GM10248 (cell line): ENCODE measurements around the gene DIP2C.

Experiments used
- CTCF ChIA-PET: fragments of 300-600 bp; sonication (Branson Sonifier 250); formaldehyde crosslinking; extraction: SDS; loops from one replicate; lab custom pipeline; 2021; ENCODE audit warnings: antibody characterized with exemption; lab: Yijun Ruan, JAX
- POLR2A ChIA-PET: fragments of 350-650 bp; sonication (Branson Sonifier 250); formaldehyde crosslinking; extraction: SDS; loops from one replicate; lab custom pipeline; 2020; ENCODE audit warnings: antibody characterized with exemption; lab: Yijun Ruan, JAX
- DNase-seq: peaks from one replicate; pipeline ENCODE4 v3.0.0; 2012; ENCODE audit errors: extremely low spot score
- TF ChIP-seq, protein P1 (sequence below): IDR thresholded peaks from 2 replicates; pipeline ENCODE4 v1.5.1; 2012; ENCODE audit warnings: mild to moderate bottlenecking, low read depth; ENCODE audit errors: extremely low read depth, missing control alignments, control extremely low read depth

The DIP2C gene

DNA sequence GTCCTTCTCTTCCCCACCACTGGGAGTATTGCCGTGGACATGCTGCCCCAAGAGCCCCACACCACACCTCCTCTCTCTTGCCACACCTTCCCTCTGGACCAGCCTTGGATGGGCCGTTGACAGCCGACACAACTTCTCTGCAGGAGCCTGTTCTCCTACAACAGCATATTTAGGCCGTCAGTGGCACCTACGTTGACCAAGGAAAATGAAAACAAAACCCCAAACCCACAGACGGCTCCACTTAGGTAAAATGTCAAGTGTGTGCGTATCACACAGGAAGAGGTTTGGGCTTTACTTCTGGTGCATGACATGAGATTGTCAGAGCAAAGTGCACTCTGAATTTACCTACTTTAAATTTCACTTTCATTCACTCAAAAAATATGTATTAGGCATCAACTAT lies 307.7 kb downstream of the DIP2C start:
- ChIA-PET POLR2A (no interaction called here), CTCF (no interaction called here)
- TF ChIP-seq, protein P1, sequence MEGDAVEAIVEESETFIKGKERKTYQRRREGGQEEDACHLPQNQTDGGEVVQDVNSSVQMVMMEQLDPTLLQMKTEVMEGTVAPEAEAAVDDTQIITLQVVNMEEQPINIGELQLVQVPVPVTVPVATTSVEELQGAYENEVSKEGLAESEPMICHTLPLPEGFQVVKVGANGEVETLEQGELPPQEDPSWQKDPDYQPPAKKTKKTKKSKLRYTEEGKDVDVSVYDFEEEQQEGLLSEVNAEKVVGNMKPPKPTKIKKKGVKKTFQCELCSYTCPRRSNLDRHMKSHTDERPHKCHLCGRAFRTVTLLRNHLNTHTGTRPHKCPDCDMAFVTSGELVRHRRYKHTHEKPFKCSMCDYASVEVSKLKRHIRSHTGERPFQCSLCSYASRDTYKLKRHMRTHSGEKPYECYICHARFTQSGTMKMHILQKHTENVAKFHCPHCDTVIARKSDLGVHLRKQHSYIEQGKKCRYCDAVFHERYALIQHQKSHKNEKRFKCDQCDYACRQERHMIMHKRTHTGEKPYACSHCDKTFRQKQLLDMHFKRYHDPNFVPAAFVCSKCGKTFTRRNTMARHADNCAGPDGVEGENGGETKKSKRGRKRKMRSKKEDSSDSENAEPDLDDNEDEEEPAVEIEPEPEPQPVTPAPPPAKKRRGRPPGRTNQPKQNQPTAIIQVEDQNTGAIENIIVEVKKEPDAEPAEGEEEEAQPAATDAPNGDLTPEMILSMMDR: no peak
- no peak for DNase-seq

DNA sequence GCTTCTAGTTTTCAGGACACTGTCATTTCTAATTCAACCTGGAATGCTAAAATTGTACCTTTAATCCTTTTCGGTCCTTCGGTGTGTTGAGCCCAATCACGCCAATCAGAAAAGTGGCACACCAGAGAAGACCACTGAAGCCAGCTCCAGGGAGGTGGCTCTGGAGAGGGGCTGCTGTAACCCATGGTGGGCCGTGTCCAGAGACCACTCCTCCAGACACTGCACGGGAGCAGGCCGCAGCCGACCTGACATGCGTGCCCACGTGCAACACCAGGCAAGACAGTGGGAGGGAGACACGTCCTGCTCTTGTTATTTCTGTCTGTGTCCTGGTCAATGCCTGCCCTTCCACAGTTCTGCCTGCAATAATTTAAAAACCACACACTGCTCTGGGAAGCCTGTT lies 308.1 kb downstream of the DIP2C start:
- no peak for DNase-seq
- TF ChIP-seq, protein P1: no peak

DNA sequence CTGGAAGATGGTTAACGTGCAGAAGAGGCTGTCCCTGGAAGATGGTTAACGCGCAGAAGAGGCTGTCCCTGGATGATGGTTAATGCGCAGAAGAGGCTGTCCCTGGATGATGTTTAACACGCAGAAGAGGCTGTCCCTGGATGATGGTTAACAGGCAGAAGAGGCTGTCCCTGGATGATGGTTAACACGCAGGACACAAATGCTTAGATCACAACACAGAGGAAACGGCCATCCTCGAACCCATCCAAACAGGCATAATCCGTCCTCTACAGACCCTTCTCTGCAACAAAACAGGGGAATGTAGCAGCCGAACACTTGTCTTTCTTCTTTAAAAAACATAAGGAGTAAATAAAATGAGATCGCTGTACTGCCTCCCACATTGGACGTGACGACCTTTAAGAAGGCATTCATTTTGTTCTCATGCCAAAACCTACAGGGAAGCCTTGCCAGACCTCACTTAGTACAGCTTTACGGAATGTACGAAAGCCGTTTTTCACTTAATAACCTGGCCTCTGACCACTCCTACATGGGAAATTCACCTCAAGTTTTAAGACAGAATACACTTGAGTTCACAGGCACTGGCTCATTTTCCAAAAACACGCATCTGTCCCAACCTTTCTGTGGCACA lies 309.0 kb downstream of the DIP2C start:
- TF ChIP-seq, protein P1: no peak
- CTCF ChIA-PET: no interaction called here
- POLR2A ChIA-PET: no interaction called here
- no peak for DNase-seq

More for the DNA sequence above, 308.1 kb downstream of the DIP2C start:
- POLR2A ChIA-PET: no interaction called here
- CTCF ChIA-PET: no interaction called here

DNA sequence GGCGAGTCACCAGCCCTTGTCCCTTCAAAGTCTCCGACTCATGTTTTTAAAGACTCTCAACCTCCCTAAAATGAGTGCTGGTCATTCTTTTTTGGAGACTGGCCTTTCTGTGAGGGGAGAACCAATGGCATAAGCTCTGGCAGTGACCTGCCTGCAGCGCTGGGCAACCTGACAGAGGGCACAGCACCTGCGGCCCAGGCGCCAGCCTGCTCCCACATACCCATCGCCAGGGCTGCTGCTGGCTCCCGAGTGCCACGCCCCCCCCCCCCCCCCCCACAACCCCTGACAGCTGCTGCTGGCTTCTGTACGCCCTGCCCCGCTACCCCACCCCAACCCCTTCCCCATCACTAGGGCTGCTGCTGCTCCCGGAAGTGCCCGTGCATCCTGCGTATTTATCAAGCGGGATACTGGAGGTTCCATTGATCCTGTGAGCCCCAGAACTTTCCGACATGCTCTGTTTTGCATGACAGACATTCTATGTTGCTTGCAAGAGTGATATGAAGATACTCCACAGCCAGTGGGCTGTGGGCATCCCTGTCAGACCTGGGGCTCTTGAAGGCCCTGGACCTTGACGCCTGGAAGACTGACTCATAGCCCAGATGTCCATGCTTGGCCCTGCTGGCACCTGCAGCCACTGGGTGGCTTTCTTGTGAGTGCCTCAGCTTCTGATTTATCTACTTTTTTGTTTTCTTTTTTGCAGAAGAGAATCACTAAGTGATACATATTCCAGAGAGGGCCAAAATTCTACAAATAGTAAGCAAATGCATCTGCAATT lies 310.4 kb downstream of the DIP2C start:
- TF ChIP-seq, protein P1: no peak
- CTCF ChIA-PET: no interaction called here
- no peak for DNase-seq
- POLR2A ChIA-PET: no interaction called here

DNA sequence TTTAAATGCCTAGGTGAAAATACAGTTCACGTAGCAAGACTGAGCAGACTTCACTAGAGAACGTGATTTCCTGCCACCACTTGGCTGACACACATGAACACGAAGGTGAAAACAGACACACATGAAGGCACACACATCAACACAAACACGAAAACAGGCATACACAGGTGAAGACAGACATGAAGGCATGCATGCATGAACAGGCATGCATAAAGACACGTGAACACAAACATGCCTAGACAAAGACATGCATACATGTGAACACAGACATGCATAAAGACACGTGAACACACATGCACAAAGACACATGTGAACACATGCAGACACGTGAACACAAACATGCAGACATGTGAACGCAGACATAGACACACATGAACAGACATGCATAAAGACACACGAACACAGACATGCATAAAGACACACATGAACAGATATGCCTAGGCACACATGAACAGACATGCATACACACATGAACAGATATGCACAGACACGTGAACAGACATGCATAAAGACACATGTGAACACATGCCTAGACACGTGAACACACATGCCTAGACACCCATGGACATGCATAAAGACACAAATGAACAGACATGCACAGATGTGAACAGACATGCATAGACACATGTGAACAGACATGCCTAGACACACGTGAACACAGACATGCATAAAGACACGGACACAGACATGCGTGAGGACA lies 311.1 kb downstream of the DIP2C start:
- ChIA-PET CTCF (no interaction called here), POLR2A (no interaction called here)
- no peak for DNase-seq
- TF ChIP-seq, protein P1: no peak

DNA sequence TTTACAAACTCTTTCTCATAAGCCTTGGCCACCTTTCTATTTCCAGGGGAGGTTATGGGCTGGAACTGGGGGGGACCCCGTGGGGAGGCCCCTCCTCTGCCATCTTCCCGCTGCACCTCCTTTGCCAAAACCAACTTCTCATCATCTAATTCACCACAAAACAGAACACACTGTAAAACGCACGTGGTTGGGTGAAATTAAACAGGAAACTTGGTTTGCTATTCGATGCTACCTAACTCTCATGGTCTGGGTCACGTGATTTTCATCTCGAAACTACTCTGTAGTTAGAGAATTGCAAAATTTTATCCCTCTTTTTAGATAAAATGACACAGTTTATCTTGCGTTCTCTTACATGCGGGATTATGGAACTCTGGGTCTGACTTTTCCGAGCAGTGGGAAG lies 312.2 kb downstream of the DIP2C start:
- ChIA-PET POLR2A (no interaction called here), CTCF (no interaction called here)
- TF ChIP-seq, protein P1: no peak
- DNase-seq: no peak
